K562 (cell line): Measurements from ENCODE around the gene SPATA16. TPM values are rescaled to one million over a fixed set of nuclear protein-coding genes. Genes with fewer than 3 reads are reported as not detected.

Source experiments
- ATAC-seq: fragments of 200-7000 bp; cut with Tn5 transposase; 3 replicates; pipeline ENCODE4 v1.9.1; 2020; ENCODE audit warnings: moderate library complexity
- BruUV-seq: library from RNA; stranded (reverse); fragments of 400-500 nt; replicated peaks from 2 replicates; lab custom pipeline; 2021; lab: Mats Ljungman, UMichigan
- CTCF ChIA-PET: fragments of 300-600 bp; formaldehyde crosslinking; extraction: SDS; loops from one replicate; lab custom pipeline; 2021; ENCODE audit warnings: low intra/inter-chr PET ratio; lab: Yijun Ruan, JAX
- POLR2A ChIA-PET: fragments of 300-600, 350-650 bp; sonication (Branson Sonifier 250); formaldehyde crosslinking; extraction: SDS; loops from one replicate; lab custom pipeline; 2021; ENCODE audit warnings: antibody characterized with exemption, inconsistent platforms; lab: Yijun Ruan, JAX
- DNase-seq, 4 experiments: peaks; one replicate each; pipeline versions ENCODE4 v3.0.0 to v3.0.0-alpha.2; 2011 to 2018; ENCODE audit warnings: low spot score in 3 of 4, mixed read lengths in 3 of 4; ENCODE audit errors: extremely low read depth in 1 of 4
- FAIRE-seq: peaks from 2 replicates; lab custom pipeline; 2011; peaks lifted over from hg19 to GRCh38; lab: Jason Lieb, UNC
- H2AFZ ChIP-seq: 2 replicates; pipeline ENCODE4 v1.6.0; 2011; ENCODE audit warnings: low read depth, low read length, control low read depth, inconsistent platforms
- H3K27ac ChIP-seq: fragments of 200-600 bp; 3 replicates; pipeline ENCODE4 v1.8.0; 2011; ENCODE audit warnings: low read depth, mild to moderate bottlenecking, control low read depth, inconsistent platforms, low read length, moderate library complexity, mixed read lengths; ENCODE audit errors: extremely low read depth
- H3K27me3 ChIP-seq, 2 experiments: fragments of 300-600 bp in 1 of 2; 2 replicates in 1 of 2; 3 replicates in 1 of 2; pipeline versions ENCODE4 v1.6.0 to v1.8.0; 2011; ENCODE audit warnings: inconsistent platforms in 2 of 2, low read length in 2 of 2, mild to moderate bottlenecking in 1 of 2, mixed read lengths in 1 of 2, moderate library complexity in 1 of 2; ENCODE audit not compliant: control insufficient read depth in 2 of 2, insufficient read depth in 2 of 2
- H3K36me3 ChIP-seq: fragments of 300-600 bp; 3 replicates; pipeline ENCODE4 v1.8.0; 2011; ENCODE audit warnings: mild to moderate bottlenecking, low read length, inconsistent platforms; ENCODE audit not compliant: control insufficient read depth, insufficient read depth
- H3K4me1 ChIP-seq, 2 experiments: fragments of 200-600 bp in 1 of 2; replicated peaks in 1 of 2; 2 replicates in 1 of 2; 3 replicates in 1 of 2; pipeline versions ENCODE4 v1.5.1 to v1.8.0; 2011; ENCODE audit warnings: inconsistent platforms in 2 of 2, low read length in 2 of 2, mild to moderate bottlenecking in 1 of 2, mixed read lengths in 1 of 2, moderate library complexity in 1 of 2; ENCODE audit not compliant: control insufficient read depth in 2 of 2, insufficient read depth in 2 of 2
- H3K4me2 ChIP-seq: 2 replicates; pipeline ENCODE4 v1.6.1; 2011; ENCODE audit warnings: low read length, control low read depth, inconsistent platforms, mixed read lengths; ENCODE audit not compliant: insufficient read depth
- H3K4me3 ChIP-seq: fragments of 200-600 bp; sonication (generic), shearing (Covaris generic); 2 replicates; pipeline ENCODE4 v1.5.1; 2016; ENCODE audit warnings: control low read depth, inconsistent platforms
- H3K79me2 ChIP-seq: fragments of 200-600 bp; 3 replicates; pipeline ENCODE4 v1.8.0; 2011; ENCODE audit warnings: low read length, inconsistent platforms; ENCODE audit not compliant: control insufficient read depth, insufficient read depth
- H3K9ac ChIP-seq, 2 experiments: 2 replicates each; pipeline versions ENCODE4 v1.6.0 to v1.6.1; 2011; ENCODE audit warnings: low read depth in 2 of 2, low read length in 2 of 2, control low read depth in 1 of 2, inconsistent platforms in 1 of 2, mild to moderate bottlenecking in 1 of 2, mixed read lengths in 1 of 2; ENCODE audit not compliant: insufficient read depth in 1 of 2
- H3K9me1 ChIP-seq: one replicate; pipeline ENCODE4 v1.6.0; 2011; ENCODE audit warnings: inconsistent platforms, mild to moderate bottlenecking, low read length, moderate library complexity; ENCODE audit not compliant: control insufficient read depth, insufficient read depth
- H3K9me3 ChIP-seq: replicated peaks from 2 replicates; pipeline ENCODE4 v1.5.1; 2011; ENCODE audit warnings: low read depth, low read length, inconsistent platforms; ENCODE audit not compliant: control insufficient read depth, insufficient read depth
- H4K20me1 ChIP-seq: replicated peaks from 2 replicates; pipeline ENCODE4 v1.6.1; 2011; ENCODE audit warnings: low read length, inconsistent platforms, mixed read lengths; ENCODE audit not compliant: control insufficient read depth, insufficient read depth
- HLTF ChIP-seq: fragments of 450-650 bp; IDR thresholded peaks from 2 replicates; pipeline ENCODE4 v1.6.1; 2016
- KDM2B ChIP-seq: fragments of 250-450 bp; sonication (Bioruptor Pico); IDR thresholded peaks from 2 replicates; pipeline ENCODE4 v1.8.0; 2021; ENCODE audit warnings: mild to moderate bottlenecking, moderate library complexity
- NR3C1 ChIP-seq: sonication (generic); formaldehyde crosslinking; IDR thresholded peaks from 2 replicates; pipeline ENCODE4 v1.8.1; 2022; ENCODE audit warnings: missing genetic modification reagents
- PML ChIP-seq: IDR thresholded peaks from 2 replicates; pipeline ENCODE4 v1.6.1; 2012; ENCODE audit warnings: low read length, inconsistent platforms
- SMARCA4 ChIP-seq: fragments of 450-650 bp; IDR thresholded peaks from 2 replicates; pipeline ENCODE4 v1.6.1; 2016
- SNAPC5 ChIP-seq: fragments of 250-450 bp; sonication (Bioruptor Pico); IDR thresholded peaks from 2 replicates; pipeline ENCODE4 v1.8.0; 2021; ENCODE audit warnings: moderate library complexity, mild to moderate bottlenecking, inconsistent platforms
- TAF15 ChIP-seq: fragments of 200-400 bp; formaldehyde crosslinking; IDR thresholded peaks from 2 replicates; pipeline ENCODE4 v1.6.1; 2017; ENCODE audit warnings: mild to moderate bottlenecking, low read depth, low read length, moderate library complexity
- ZNF444 ChIP-seq: fragments of 250-450 bp; sonication (Bioruptor Pico); IDR thresholded peaks from 2 replicates; pipeline ENCODE4 v1.4.0; 2020; ENCODE audit warnings: mild to moderate bottlenecking, moderate library complexity
- ZNF57 ChIP-seq: fragments of 450-650 bp; formaldehyde crosslinking; IDR thresholded peaks from 2 replicates; pipeline ENCODE4 v1.4.0; 2020; ENCODE audit warnings: mild to moderate bottlenecking, moderate library complexity
- ZZZ3 ChIP-seq: fragments of 450-650 bp; IDR thresholded peaks from 2 replicates; pipeline ENCODE4 v1.6.1; 2016; ENCODE audit warnings: antibody characterized with exemption, mild to moderate bottlenecking, moderate library complexity
- WGBS: fragments of 100-300 bp; shearing (Covaris generic); methylation state at CpG from one replicate; pipeline ENCODE4 v1.1.6; 2016; ENCODE audit warnings: low coverage, mixed read lengths; ENCODE audit not compliant: insufficient coverage; ENCODE audit errors: missing lambda C conversion rate; 5-methylcytosine and 5-hydroxymethylcytosine counted together
- in situ Hi-C: fragments of 300-500 bp; cut with MboI; formaldehyde crosslinking; loops from 4 replicates; pipeline ENCODE4 v1.15.0; 2018; ENCODE audit warnings: inconsistent platforms, mixed read lengths
- intact Hi-C: fragments of 100-400 bp; cut with micrococcal nuclease; formaldehyde crosslinking; loops from 2 replicates; pipeline ENCODE4 v1.14.2; 2022
- polyA plus RNA-seq, 8 experiments: library from polyadenylated mRNA; depleted of rRNA in 4 of 8; stranded (reverse) in 5 of 8; unstranded in 3 of 8; fragments of >200 nt; fragmentation: Nextera tagmentation in 2 of 8; fragmentation: Illumina TruSeq in 1 of 8; extraction: Ambion mirVana in 2 of 8; extraction: Trizol in 1 of 8; gene quantifications; 2 replicates each; pipeline versions ENCODE4 v1.2.1 to v1.2.3, GENCODE V29; 2011 to 2014; ENCODE audit warnings: inconsistent platforms in 1 of 8, missing spikeins in 1 of 8
- total RNA-seq, 7 experiments: library from RNA; depleted of rRNA in 6 of 7; stranded (reverse); fragments of >200 nt in 6 of 7; fragmentation: Illumina TruSeq in 2 of 7; extraction: Trizol in 2 of 7; gene quantifications; 2 replicates each; pipeline versions ENCODE4 v1.2.1 to v1.2.3, GENCODE V29; 2011 to 2021; ENCODE audit warnings: low replicate concordance in 1 of 7
- TF ChIP-seq, protein P1 (sequence below): sonication (generic); formaldehyde crosslinking; IDR thresholded peaks from 2 replicates; pipeline ENCODE4 v1.8.1; 2023; ENCODE audit warnings: mild to moderate bottlenecking, missing genetic modification reagents

The SPATA16 gene
- total and polyA plus RNA-seq, 9 of the 15 experiments (the other 6 are each of a cell fraction or from before 2014, with no cell fraction given) = not detected

- ChIA-PET CTCF (no interaction called here), POLR2A (no interaction called here)
- DNase-seq = no peak
- no peak overlapping the region for H3K27ac ChIP-seq
- no peaks in the 10 kb centered on the region for H4K20me1 ChIP-seq
- no peaks in the 10 kb centered on the region for H3K9me3 ChIP-seq
- H3K36me3 ChIP-seq = no peaks in the 10 kb centered on the region
- H3K9me1 ChIP-seq = no peaks in the 10 kb centered on the region
- 0% methylated on average over 3 of the region's 3 CpGs for WGBS
- no peak overlapping the region for H3K4me2 ChIP-seq
- H3K4me3 ChIP-seq = no peak overlapping the region
- H3K79me2 ChIP-seq = no peaks in the 10 kb centered on the region
- no peak for FAIRE-seq
- no peaks in the 10 kb centered on the region for H3K4me1 ChIP-seq
- TF ChIP-seq PML = no peak
- no peak for TF ChIP-seq HLTF
- TF ChIP-seq ZZZ3 = no peak
- TF ChIP-seq SMARCA4 = no peak
- H3K27me3 ChIP-seq = no peaks in the 10 kb centered on the region
- H3K9ac ChIP-seq = no peak overlapping the region
- in situ Hi-C loops = no loop called here
- ATAC-seq = no peak
- BruUV-seq = no TSS peak
- H2AFZ ChIP-seq = no peak overlapping the region
- intact Hi-C loops = no loop called here
Observed at GRCh38 chr3:173128633-173129032, 12.4 kb downstream of the SPATA16 start.

DNA sequence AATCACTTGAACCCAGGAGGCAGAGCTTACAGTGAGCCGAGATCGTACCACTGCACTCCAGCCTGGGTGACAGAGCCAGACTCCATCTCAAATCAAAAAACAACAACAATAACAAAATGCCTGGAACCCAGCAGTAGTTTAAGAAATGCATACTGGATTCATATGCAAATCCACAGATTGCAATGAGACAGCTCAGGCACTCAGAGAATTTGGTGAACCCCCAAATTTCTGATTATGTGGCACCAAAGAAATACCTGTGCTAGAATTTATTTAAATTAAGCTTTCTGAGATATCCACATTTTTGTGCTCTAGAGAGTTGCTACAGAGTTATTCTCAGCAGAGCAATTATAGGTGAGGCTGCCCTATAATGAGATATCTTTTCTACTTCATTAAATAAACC is 29.7 kb downstream of the SPATA16 start:
- FAIRE-seq = no peak
- H3K9me3 ChIP-seq = no peaks in the 10 kb centered on the region
- no peaks in the 10 kb centered on the region for H3K4me1 ChIP-seq
- no peak overlapping the region for H3K9ac ChIP-seq
- no peak for DNase-seq
- no peaks in the 10 kb centered on the region for H3K36me3 ChIP-seq
- no peak for ATAC-seq
- H3K27me3 ChIP-seq = no peaks in the 10 kb centered on the region
- CTCF ChIA-PET = no interaction called here
- POLR2A ChIA-PET = interaction anchor here (1.9 kb wide), 1 partner anchor 19 kb away, joined by 5 read pairs; no protein-coding TSS in a partner anchor
- no TSS peak for BruUV-seq
- H3K79me2 ChIP-seq = no peaks in the 10 kb centered on the region
- no peak overlapping the region for H3K4me2 ChIP-seq
- H4K20me1 ChIP-seq = no peaks in the 10 kb centered on the region
- H3K27ac ChIP-seq = no peak overlapping the region
- no peak overlapping the region for H2AFZ ChIP-seq
- no peak overlapping the region for H3K4me3 ChIP-seq
- no peaks in the 10 kb centered on the region for H3K9me1 ChIP-seq
- in situ Hi-C loops = no loop called here
- intact Hi-C loops = no loop called here
- TF ChIP-seq NR3C1 = no peak
- TF ChIP-seq SNAPC5 (CRISPR knock-in tag) = no peak
- TF ChIP-seq KDM2B (CRISPR knock-in tag) = no peak
- TF ChIP-seq ZNF57 (CRISPR knock-in tag) = no peak
- TF ChIP-seq TAF15 = no peak
- TF ChIP-seq, protein P1, sequence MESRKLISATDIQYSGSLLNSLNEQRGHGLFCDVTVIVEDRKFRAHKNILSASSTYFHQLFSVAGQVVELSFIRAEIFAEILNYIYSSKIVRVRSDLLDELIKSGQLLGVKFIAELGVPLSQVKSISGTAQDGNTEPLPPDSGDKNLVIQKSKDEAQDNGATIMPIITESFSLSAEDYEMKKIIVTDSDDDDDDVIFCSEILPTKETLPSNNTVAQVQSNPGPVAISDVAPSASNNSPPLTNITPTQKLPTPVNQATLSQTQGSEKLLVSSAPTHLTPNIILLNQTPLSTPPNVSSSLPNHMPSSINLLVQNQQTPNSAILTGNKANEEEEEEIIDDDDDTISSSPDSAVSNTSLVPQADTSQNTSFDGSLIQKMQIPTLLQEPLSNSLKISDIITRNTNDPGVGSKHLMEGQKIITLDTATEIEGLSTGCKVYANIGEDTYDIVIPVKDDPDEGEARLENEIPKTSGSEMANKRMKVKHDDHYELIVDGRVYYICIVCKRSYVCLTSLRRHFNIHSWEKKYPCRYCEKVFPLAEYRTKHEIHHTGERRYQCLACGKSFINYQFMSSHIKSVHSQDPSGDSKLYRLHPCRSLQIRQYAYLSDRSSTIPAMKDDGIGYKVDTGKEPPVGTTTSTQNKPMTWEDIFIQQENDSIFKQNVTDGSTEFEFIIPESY = no peak
- no peak for TF ChIP-seq ZNF444
- 0% methylated on average over 2 of the region's 2 CpGs for WGBS
